H1 (cell line): ENCODE results near the gene XRRA1. TPM values are rescaled to one million over a fixed set of nuclear protein-coding genes. Genes with fewer than 3 reads are reported as not detected.

Experiments used
- CTCF ChIA-PET: fragments of 300-600 bp; sonication (Branson Sonifier 250); formaldehyde crosslinking; loops from one replicate; lab custom pipeline; 2021; ENCODE audit not compliant: partially characterized antibody; lab: Charles Lee
- POLR2A ChIA-PET: fragments of 300-600 bp; sonication (Branson Sonifier 250); formaldehyde crosslinking; loops from one replicate; lab custom pipeline; 2021; ENCODE audit warnings: inconsistent platforms; ENCODE audit not compliant: partially characterized antibody; lab: Charles Lee
- DNase-seq, 2 experiments: peaks; one replicate each; pipeline versions ENCODE4 v3.0.0 to v3.0.0-alpha.2; 2010 to 2022; ENCODE audit warnings: low spot score in 2 of 2, low read depth in 1 of 2, mixed read lengths in 1 of 2
- FAIRE-seq: peaks from 2 replicates; lab custom pipeline; 2011; peaks lifted over from hg19 to GRCh38; lab: Jason Lieb, UNC
- H2AFZ ChIP-seq: 2 replicates; pipeline ENCODE4 v1.8.1; 2012; ENCODE audit warnings: low read length, inconsistent platforms
- H2AK5ac ChIP-seq: 2 replicates; pipeline ENCODE4 v1.6.1; 2013; ENCODE audit warnings: low read depth, low read length
- H2BK120ac ChIP-seq: replicated peaks from 2 replicates; pipeline ENCODE3; 2013; ENCODE audit warnings: low read depth, low read length, inconsistent platforms
- H2BK12ac ChIP-seq: 2 replicates; pipeline ENCODE4 v1.6.1; 2013; ENCODE audit warnings: low read depth, low read length
- H2BK15ac ChIP-seq: 2 replicates; pipeline ENCODE4 v1.6.1; 2013; ENCODE audit warnings: low read length
- H2BK20ac ChIP-seq: 2 replicates; pipeline ENCODE4 v1.6.1; 2013; ENCODE audit warnings: low read length
- H2BK5ac ChIP-seq: 2 replicates; pipeline ENCODE4 v1.6.1; 2013; ENCODE audit warnings: low read depth, low read length
- H3K14ac ChIP-seq: 2 replicates; pipeline ENCODE4 v1.6.1; 2013; ENCODE audit warnings: inconsistent platforms; ENCODE audit not compliant: insufficient read length
- H3K18ac ChIP-seq: 2 replicates; pipeline ENCODE4 v1.6.1; 2013; ENCODE audit warnings: low read length; ENCODE audit errors: extremely low read depth
- H3K23ac ChIP-seq: 2 replicates; pipeline ENCODE4 v1.6.1; 2013; ENCODE audit warnings: inconsistent platforms; ENCODE audit not compliant: insufficient read length
- H3K23me2 ChIP-seq: 2 replicates; pipeline ENCODE4 v1.6.1; 2013; ENCODE audit warnings: low read depth, low read length
- H3K27ac ChIP-seq: 2 replicates; pipeline ENCODE4 v1.6.1; 2011; ENCODE audit warnings: low read depth, low read length, inconsistent platforms
- H3K27me3 ChIP-seq, 4 experiments: replicated peaks in 1 of 4; 1 replicate in 1 of 4; 2 replicates in 3 of 4; pipeline versions ENCODE4 v1.6.1 to v1.8.1; 2011 to 2013; ENCODE audit warnings: low read length in 3 of 4, mild to moderate bottlenecking in 3 of 4, inconsistent platforms in 2 of 4, mixed read lengths in 2 of 4, moderate library complexity in 1 of 4; ENCODE audit not compliant: control insufficient read depth in 3 of 4, insufficient read depth in 3 of 4; ENCODE audit errors: extremely low read depth in 1 of 4
- H3K36me3 ChIP-seq, 4 experiments: 2 replicates each; pipeline versions ENCODE4 v1.6.1 to v1.8.1; 2011 to 2013; ENCODE audit warnings: mild to moderate bottlenecking in 4 of 4, low read length in 3 of 4, moderate library complexity in 2 of 4, control low read depth in 1 of 4, inconsistent platforms in 1 of 4; ENCODE audit not compliant: insufficient read depth in 4 of 4, control insufficient read depth in 2 of 4
- H3K4ac ChIP-seq: replicated peaks from 2 replicates; pipeline ENCODE3; 2013; ENCODE audit warnings: low read length, low read depth, mixed read lengths, inconsistent platforms; ENCODE audit not compliant: insufficient read length
- H3K4me1 ChIP-seq, 4 experiments: replicated peaks in 1 of 4; 1 replicate in 1 of 4; 2 replicates in 3 of 4; pipeline versions ENCODE4 v1.6.1 to v1.8.1; 2011 to 2013; ENCODE audit warnings: low read length in 3 of 4, inconsistent platforms in 2 of 4, mixed read lengths in 1 of 4; ENCODE audit not compliant: insufficient read depth in 4 of 4, control insufficient read depth in 3 of 4
- H3K4me2 ChIP-seq, 2 experiments: 2 replicates each; pipeline versions ENCODE4 v1.6.1 to v1.8.1; 2011 to 2013; ENCODE audit warnings: low read depth in 2 of 2, low read length in 2 of 2, control low read depth in 1 of 2, inconsistent platforms in 1 of 2, mild to moderate bottlenecking in 1 of 2; ENCODE audit not compliant: insufficient read depth in 1 of 2
- H3K4me3 ChIP-seq, 4 experiments: fragments of 200-600, 300-600 bp in 1 of 4; sonication (generic), shearing (Covaris generic), sonication (Bioruptor Twin) in 1 of 4; 2 replicates each; pipeline versions ENCODE4 v1.5.1 to v1.8.1; 2011 to 2016; ENCODE audit warnings: low read length in 4 of 4, low read depth in 3 of 4, control low read depth in 2 of 4, inconsistent platforms in 2 of 4, mild to moderate bottlenecking in 2 of 4, mixed read lengths in 1 of 4, moderate library complexity in 1 of 4; ENCODE audit not compliant: insufficient read depth in 2 of 4; ENCODE audit errors: extremely low read depth in 1 of 4
- H3K56ac ChIP-seq: replicated peaks from 2 replicates; pipeline ENCODE3; 2013; ENCODE audit warnings: low read depth, mild to moderate bottlenecking, mixed read lengths, low read length, inconsistent platforms; ENCODE audit not compliant: insufficient read length
- H3K79me1 ChIP-seq: 2 replicates; pipeline ENCODE4 v1.6.1; 2013; ENCODE audit warnings: low read depth, low read length, control low read depth
- H3K79me2 ChIP-seq, 2 experiments: 2 replicates each; pipeline versions ENCODE4 v1.6.1 to v1.8.1; 2012 to 2013; ENCODE audit warnings: low read length in 2 of 2, mild to moderate bottlenecking in 2 of 2, inconsistent platforms in 1 of 2; ENCODE audit not compliant: insufficient read depth in 2 of 2, control insufficient read depth in 1 of 2
- H3K9ac ChIP-seq, 4 experiments: replicated peaks in 1 of 4; 1 replicate in 1 of 4; 2 replicates in 3 of 4; pipeline versions ENCODE4 v1.6.1 to v1.8.1; 2011 to 2013; ENCODE audit warnings: low read depth in 3 of 4, low read length in 3 of 4, control low read depth in 2 of 4, mild to moderate bottlenecking in 2 of 4, moderate library complexity in 2 of 4, inconsistent platforms in 1 of 4; ENCODE audit errors: extremely low read depth in 1 of 4
- H3K9me3 ChIP-seq, 2 experiments: 2 replicates each; pipeline versions ENCODE4 v1.6.1 to v1.8.1; 2012 to 2013; ENCODE audit warnings: mild to moderate bottlenecking in 2 of 2, moderate library complexity in 2 of 2, control low read depth in 1 of 2, inconsistent platforms in 1 of 2, low read depth in 1 of 2, low read length in 1 of 2, mixed read lengths in 1 of 2; ENCODE audit not compliant: insufficient read depth in 2 of 2
- H4K20me1 ChIP-seq, 2 experiments: replicated peaks in 1 of 2; 2 replicates each; pipeline versions ENCODE3 to v1.8.1; 2011 to 2013; ENCODE audit warnings: inconsistent platforms in 2 of 2, low read length in 2 of 2, mild to moderate bottlenecking in 1 of 2; ENCODE audit not compliant: insufficient read depth in 2 of 2, control insufficient read depth in 1 of 2
- H4K5ac ChIP-seq: 2 replicates; pipeline ENCODE4 v1.6.1; 2013; ENCODE audit warnings: low read length, low read depth, mixed read lengths, inconsistent platforms; ENCODE audit not compliant: insufficient read length
- H4K8ac ChIP-seq: 2 replicates; pipeline ENCODE4 v1.8.0; 2013; ENCODE audit warnings: mild to moderate bottlenecking, moderate library complexity, low read length, inconsistent platforms; ENCODE audit not compliant: insufficient read depth; ENCODE audit errors: extremely low read depth
- H4K91ac ChIP-seq: replicated peaks from 2 replicates; pipeline ENCODE3; 2013; ENCODE audit warnings: low read length, mixed read lengths, inconsistent platforms; ENCODE audit not compliant: insufficient read length
- EP300 ChIP-seq, 2 experiments: IDR thresholded peaks; 1 replicate in 1 of 2; 2 replicates in 1 of 2; pipeline ENCODE4 v1.6.1; 2011 to 2012; ENCODE audit warnings: low read depth in 2 of 2, low read length in 2 of 2, mild to moderate bottlenecking in 2 of 2, borderline replicate concordance in 1 of 2, inconsistent platforms in 1 of 2, moderate library complexity in 1 of 2
- TEAD4 ChIP-seq: IDR thresholded peaks from 2 replicates; pipeline ENCODE4 v1.6.1; 2012; ENCODE audit warnings: low read depth, low read length, inconsistent platforms, mixed read lengths
- WGBS, 2 experiments: shearing (Covaris generic) in 1 of 2; methylation state at CpG; one replicate each; pipeline versions ENCODE4 v1.1.6 to v1.1.7; 2013 to 2015; ENCODE audit warnings: low lambda C conversion rate in 2 of 2, mixed read lengths in 2 of 2, inconsistent platforms in 1 of 2, low coverage in 1 of 2, missing lambda C conversion rate in 1 of 2; ENCODE audit not compliant: insufficient replicate concordance in 2 of 2, insufficient coverage in 1 of 2, insufficient read length in 1 of 2; ENCODE audit errors: extremely low coverage in 1 of 2, missing lambda C conversion rate in 1 of 2; 5-methylcytosine and 5-hydroxymethylcytosine counted together
- polyA plus RNA-seq, 7 experiments: library from polyadenylated mRNA; depleted of rRNA in 3 of 7; stranded (reverse) in 5 of 7; unstranded in 2 of 7; fragments of >200 nt in 5 of 7; fragments of 200-250 nt in 2 of 7; gene quantifications; 1 replicate in 5 of 7; 2 replicates in 1 of 7; 4 replicates in 1 of 7; pipeline versions ENCODE4 v1.2.1 to v1.2.3, GENCODE V29; 2011 to 2013; ENCODE audit warnings: missing spikeins in 2 of 7, mixed read lengths in 2 of 7
- total RNA-seq: library from RNA; stranded (reverse); fragmentation: NEBNext Ultra II Directional; extraction: Animal tissue kit (Norgen Biotek cat#: 25700); gene quantifications from 2 replicates; pipeline ENCODE4 v1.2.1, GENCODE V29; 2021

The XRRA1 gene
- total and polyA plus RNA-seq, 2 of the 8 experiments (the other 6 are each of a cell fraction or from before 2014, with no cell fraction given) = 2.1 to 7.1 TPM

DNA sequence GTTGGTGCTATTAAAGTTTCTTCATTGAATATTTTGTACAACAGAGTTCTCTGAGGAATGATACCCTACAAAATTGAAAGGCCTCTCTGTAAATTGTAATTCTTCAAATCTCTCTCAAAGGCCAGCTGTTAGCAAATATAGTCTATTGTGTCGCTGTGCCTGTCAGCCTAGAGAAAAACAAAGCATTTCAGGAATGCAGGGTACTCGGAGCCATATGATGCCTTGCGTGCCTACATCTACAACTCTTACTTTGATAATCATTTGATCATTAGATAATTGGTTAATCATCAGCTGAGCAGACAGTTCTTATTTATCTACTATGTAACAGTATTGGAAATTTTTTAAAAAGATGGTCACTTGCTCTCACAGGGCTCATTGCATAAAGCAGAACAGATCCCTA lies 132.9 kb downstream of the XRRA1 start:
- Histone ChIP-seq H4K8ac (no peak overlapping the region), H3K36me3 (no peaks in the 10 kb centered on the region; a peak in 1 of 8 replicates), H4K20me1 (peaks cover 1 to 2% of the 10 kb centered on the region in 2 experiments), H3K79me1 (no peaks in the 10 kb centered on the region), H3K4me1 (no peaks in the 10 kb centered on the region), H3K9ac (no peak overlapping the region), H2BK120ac (no peak overlapping the region), H3K27ac (no peak overlapping the region), H2BK5ac (no peak overlapping the region), H4K91ac (no peak overlapping the region), H3K79me2 (no peaks in the 10 kb centered on the region), H3K4me3 (no peak overlapping the region), H2AK5ac (no peak overlapping the region), H2BK12ac (no peak overlapping the region), H3K27me3 (no peaks in the 10 kb centered on the region), H3K14ac (no peak overlapping the region), H3K23ac (no peak overlapping the region), H3K9me3 (no peaks in the 10 kb centered on the region), H3K4ac (no peak overlapping the region), H3K23me2 (no peaks in the 10 kb centered on the region), H3K4me2 (no peak overlapping the region), H2BK20ac (no peak overlapping the region), H3K18ac (no peak overlapping the region), H4K5ac (no peak overlapping the region), H2AFZ (no peak overlapping the region), H2BK15ac (no peak overlapping the region), H3K56ac (no peak overlapping the region)
- POLR2A ChIA-PET = interaction anchor here (1.4 kb wide), 1 partner anchor 34 kb away, joined by 3 read pairs; no protein-coding TSS in a partner anchor
- TF ChIP-seq EP300 (IDR thresholded peaks at IDR 0.05; ENCODE audit: borderline replicate concordance in 1 of 2, low read depth in 2 of 2, low read length in 2 of 2) = no peak
- 0 out of 2 replicates have a peak, but pooled peaks have one; percentile 39 for TF ChIP-seq TEAD4
- 75% methylated on average over 3 of the region's 3 CpGs; no CpG with 5 or more reads in 1 of the 2 experiments for WGBS, 2 experiments
- DNase-seq (no peak), FAIRE-seq (no peak)
- CTCF ChIA-PET = no interaction called here
